Measurements from ENCODE around the gene KTN1. TPM values are rescaled to one million over a fixed set of nuclear protein-coding genes. Genes with fewer than 3 reads are reported as not detected.

Gene KTN1
- total RNA-seq, 4 donors from 2014 or later, result 57.8 to 123 (median 106) TPM

DNA sequence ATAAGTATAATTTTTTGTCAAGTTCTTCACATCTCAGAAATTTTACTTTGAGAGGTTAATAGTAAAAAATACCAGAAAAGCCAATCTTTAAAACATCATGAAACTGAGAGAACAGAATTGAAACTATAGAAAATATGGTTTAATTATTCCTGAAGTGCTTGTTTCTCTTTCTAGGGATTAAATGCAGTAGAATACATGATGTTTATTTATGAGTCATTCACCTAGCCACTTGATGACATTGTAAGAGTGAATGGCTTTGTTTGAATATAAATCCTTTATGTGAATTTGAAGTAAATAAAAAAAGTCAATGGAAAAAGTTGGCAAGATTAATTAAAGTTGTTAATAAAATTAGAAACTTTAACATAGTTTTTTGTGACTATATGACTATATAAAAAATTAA, 48.4 kb downstream of the KTN1 start:
- H3K36me3 ChIP-seq, result peaks cover 0 to 81% (median 5%) of the 10 kb centered on the region in 3 donors
- no peak for DNase-seq

DNA sequence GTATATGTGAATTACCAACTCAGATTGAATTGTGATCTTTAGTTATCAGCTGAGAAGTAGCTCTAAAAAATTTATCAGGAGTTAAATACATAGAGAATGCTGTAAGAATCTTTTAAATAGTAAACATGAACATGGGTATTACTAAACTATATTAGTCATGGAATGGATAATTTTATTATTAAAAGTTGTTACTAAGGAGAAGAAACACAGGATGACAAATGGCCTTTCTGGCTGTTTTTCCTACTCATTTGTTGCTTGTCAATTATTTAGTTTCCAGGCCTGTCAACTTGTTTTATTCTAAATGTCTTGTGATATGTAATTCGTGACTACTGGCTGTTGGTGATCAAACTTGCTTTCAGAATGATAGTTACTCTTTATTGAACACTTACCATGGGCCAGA, 58.7 kb downstream of the KTN1 start:
- intact Hi-C loops (cut with DNase I), result no loop called here
- 45 to 59% methylated on average over 1 of the region's 1 CpG for WGBS, 2 donors

More for the DNA sequence above, 48.4 kb downstream of the KTN1 start:
- Histone ChIP-seq H3K4me1 (no peaks in the 10 kb centered on the region), H3K4me3 (no peak overlapping the region), H3K27me3 (no peaks in the 10 kb centered on the region), H3K27ac (no peak overlapping the region), H3K9me3 (no peaks in the 10 kb centered on the region)
- TF ChIP-seq POLR2A (IDR thresholded peaks at IDR 0.05) (no peak), CTCF (IDR thresholded peaks at IDR 0.05) (no peak)
- intact Hi-C loops (cut with DNase I), result no loop called here

DNA sequence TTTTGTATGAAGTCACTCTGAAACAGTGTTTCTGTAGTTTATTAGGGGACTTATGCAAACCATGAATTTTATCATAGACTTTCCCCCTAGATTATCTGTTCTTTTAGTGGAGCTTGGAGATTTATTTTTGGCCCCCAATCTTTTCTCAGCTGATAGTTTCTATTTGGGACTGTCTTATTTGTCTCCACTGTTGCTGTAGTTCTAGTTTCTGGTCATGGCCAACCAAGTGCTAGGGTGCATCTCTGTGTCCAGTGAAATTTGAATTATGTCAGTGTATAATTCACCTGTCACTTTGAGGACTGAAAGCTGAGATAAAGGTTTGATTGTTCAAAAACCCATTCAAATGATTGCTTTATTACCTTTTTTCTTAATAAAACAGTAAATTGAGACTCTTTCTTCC, 61.3 kb downstream of the KTN1 start:
- Histone ChIP-seq H3K36me3 (peaks cover 0 to 90% (median 17%) of the 10 kb centered on the region in 3 donors), H3K27ac (no peak overlapping the region), H3K9me3 (no peaks in the 10 kb centered on the region), H3K4me3 (no peak overlapping the region), H3K4me1 (no peaks in the 10 kb centered on the region), H3K27me3 (no peaks in the 10 kb centered on the region)
- intact Hi-C loops (cut with DNase I), result no loop called here
- TF ChIP-seq POLR2A (IDR thresholded peaks at IDR 0.05), result no peak
- no peak for TF ChIP-seq CTCF (IDR thresholded peaks at IDR 0.05)
- DNase-seq, result no peak

More for the DNA sequence above, 58.7 kb downstream of the KTN1 start:
- no peak for DNase-seq
- H3K4me3 ChIP-seq, result no peak overlapping the region
- peaks cover 0 to 100% (median 19%) of the 10 kb centered on the region in 3 donors for H3K36me3 ChIP-seq
- no peaks in the 10 kb centered on the region for H3K9me3 ChIP-seq
- H3K27me3 ChIP-seq, result no peaks in the 10 kb centered on the region
- H3K27ac ChIP-seq, result no peak overlapping the region
- H3K4me1 ChIP-seq, result no peaks in the 10 kb centered on the region
- no peak for TF ChIP-seq POLR2A (IDR thresholded peaks at IDR 0.05)

DNA sequence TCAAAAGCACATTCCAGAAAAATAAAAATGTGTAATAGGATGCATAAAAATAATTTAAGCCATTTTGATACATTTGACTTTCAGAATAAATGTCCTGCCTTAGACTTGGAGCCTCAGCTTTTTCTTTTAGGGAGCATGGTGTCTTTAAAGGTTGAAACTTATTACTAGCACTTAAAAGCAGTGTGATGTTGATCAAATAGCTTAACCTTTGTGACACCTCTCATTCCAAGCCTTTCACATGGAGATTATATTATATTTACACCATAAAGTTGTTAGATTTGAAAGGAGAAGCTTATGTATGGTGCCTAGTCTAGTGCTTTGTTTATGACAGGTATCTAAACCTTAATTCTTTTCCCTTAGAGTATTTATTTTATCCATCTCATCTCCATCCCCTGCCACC, 61.9 kb downstream of the KTN1 start:
- intact Hi-C loops (cut with DNase I), result no loop called here
- H3K4me3 ChIP-seq, result no peak overlapping the region
- H3K9me3 ChIP-seq, result no peaks in the 10 kb centered on the region
- H3K36me3 ChIP-seq, result peaks cover 0 to 86% (median 15%) of the 10 kb centered on the region in 3 donors
- no peaks in the 10 kb centered on the region for H3K27me3 ChIP-seq
- no peak for TF ChIP-seq POLR2A (IDR thresholded peaks at IDR 0.05)
- TF ChIP-seq CTCF (IDR thresholded peaks at IDR 0.05), result no peak
- DNase-seq, result no peak
- no peaks in the 10 kb centered on the region for H3K4me1 ChIP-seq
- no peak overlapping the region for H3K27ac ChIP-seq

DNA sequence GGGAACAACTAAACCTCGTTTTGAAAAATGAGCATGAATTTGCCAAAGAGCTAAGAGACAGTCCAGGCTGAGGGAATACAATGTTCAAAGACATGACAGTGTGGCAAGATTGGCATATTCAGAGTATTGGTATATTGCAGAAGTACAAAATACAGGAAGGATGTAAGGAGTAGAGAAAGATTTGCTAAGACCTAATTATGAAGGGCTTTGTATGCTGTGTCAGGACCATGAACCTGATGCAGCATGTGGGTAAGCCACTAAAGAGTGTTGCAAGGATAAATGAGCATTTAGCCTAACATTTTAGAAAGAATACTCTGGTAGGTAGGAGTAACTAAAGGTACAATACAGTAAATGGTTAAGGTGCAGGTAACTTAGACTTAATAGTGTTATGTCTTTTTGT, 65.1 kb downstream of the KTN1 start:
- intact Hi-C loops (cut with DNase I), result no loop called here

More for the DNA sequence above, 65.1 kb downstream of the KTN1 start:
- DNase-seq, result no peak
- Histone ChIP-seq H3K27me3 (no peaks in the 10 kb centered on the region), H3K27ac (no peak overlapping the region), H3K36me3 (peaks cover 0 to 85% (median 7%) of the 10 kb centered on the region in 3 donors), H3K4me3 (no peak overlapping the region), H3K9me3 (no peaks in the 10 kb centered on the region), H3K4me1 (no peaks in the 10 kb centered on the region)
- 70 to 75% methylated on average over 1 of the region's 1 CpG for WGBS, 2 donors
- TF ChIP-seq POLR2A (IDR thresholded peaks at IDR 0.05), result no peak
- no peak for TF ChIP-seq CTCF (IDR thresholded peaks at IDR 0.05)
